Neutrophil (primary cell): ENCODE results near the gene PTPRCAP.

Source experiments
- H3K27ac ChIP-seq: fragments of 200-600 bp; sonication (generic); 2 replicates; pipeline ENCODE4 v1.5.1; 2016; ENCODE audit warnings: mild to moderate bottlenecking, moderate library complexity
- H3K27me3 ChIP-seq: fragments of 200-600 bp; sonication (generic); 2 replicates; pipeline ENCODE4 v1.6.0; 2016; ENCODE audit warnings: mild to moderate bottlenecking
- H3K36me3 ChIP-seq: fragments of 200-600 bp; sonication (generic); 2 replicates; pipeline ENCODE4 v1.5.1; 2017
- H3K4me1 ChIP-seq, 2 experiments: fragments of 200-600 bp in 1 of 2; sonication (generic) in 1 of 2; 1 replicate in 1 of 2; 2 replicates in 1 of 2; pipeline versions ENCODE4 v1.5.1 to v1.6.1; 2013 to 2016; ENCODE audit warnings: low read depth in 1 of 2, low read length in 1 of 2, mild to moderate bottlenecking in 1 of 2, moderate library complexity in 1 of 2; ENCODE audit not compliant: control insufficient read depth in 1 of 2, insufficient read depth in 1 of 2
- H3K4me3 ChIP-seq, 2 experiments: fragments of 200-600 bp in 1 of 2; sonication (generic) in 1 of 2; 1 replicate in 1 of 2; 2 replicates in 1 of 2; pipeline ENCODE4 v1.5.1; 2013 to 2016; ENCODE audit warnings: low read depth in 1 of 2, low read length in 1 of 2, mild to moderate bottlenecking in 1 of 2, moderate library complexity in 1 of 2
- H3K9me3 ChIP-seq: fragments of 200-600 bp; sonication (generic); 2 replicates; pipeline ENCODE4 v1.5.1; 2016
- CTCF ChIP-seq: fragments of 200-600 bp; sonication (generic); IDR thresholded peaks from 2 replicates; pipeline ENCODE4 v1.5.1; 2016; ENCODE audit warnings: antibody characterized with exemption

Gene PTPRCAP

GRCh38 chr11:67435031-67435726, 2.3 kb downstream of the PTPRCAP start:
- no peaks in the 10 kb centered on the region for H3K9me3 ChIP-seq
- TF ChIP-seq CTCF = no peak
- H3K4me3 ChIP-seq = no peak overlapping the region
- no peaks in the 10 kb centered on the region for H3K27me3 ChIP-seq
- peaks cover 14% of the 10 kb centered on the region in 2 experiments for H3K4me1 ChIP-seq
- H3K27ac ChIP-seq = no peak overlapping the region
- H3K36me3 ChIP-seq = peaks cover 81% of the 10 kb centered on the region

DNA sequence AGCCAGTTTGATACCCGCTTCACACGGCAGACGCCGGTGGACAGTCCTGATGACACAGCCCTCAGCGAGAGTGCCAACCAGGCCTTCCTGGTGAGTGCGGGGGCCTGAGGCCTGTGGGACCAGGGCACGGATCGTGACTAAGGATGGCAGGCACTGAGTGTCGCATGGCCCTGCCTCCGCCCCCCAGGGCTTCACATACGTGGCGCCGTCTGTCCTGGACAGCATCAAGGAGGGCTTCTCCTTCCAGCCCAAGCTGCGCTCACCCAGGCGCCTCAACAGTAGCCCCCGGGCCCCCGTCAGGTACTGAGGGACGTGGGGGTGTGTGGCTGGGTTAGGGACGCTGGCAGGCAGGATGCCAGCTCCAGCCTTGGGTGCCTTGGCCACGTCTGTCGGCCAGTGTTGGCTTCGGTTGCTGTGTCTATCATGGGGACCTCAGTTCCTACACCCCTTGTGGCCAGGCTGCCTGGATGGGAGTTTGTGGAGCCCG, 3.0 kb downstream of the PTPRCAP start:
- no peaks in the 10 kb centered on the region for H3K9me3 ChIP-seq
- no peak for TF ChIP-seq CTCF
- H3K36me3 ChIP-seq = peaks cover 83% of the 10 kb centered on the region
- H3K27ac ChIP-seq = no peak overlapping the region
- no peak overlapping the region for H3K4me3 ChIP-seq
- no peaks in the 10 kb centered on the region for H3K27me3 ChIP-seq
- H3K4me1 ChIP-seq = peaks cover 16 to 20% of the 10 kb centered on the region in 2 experiments

DNA sequence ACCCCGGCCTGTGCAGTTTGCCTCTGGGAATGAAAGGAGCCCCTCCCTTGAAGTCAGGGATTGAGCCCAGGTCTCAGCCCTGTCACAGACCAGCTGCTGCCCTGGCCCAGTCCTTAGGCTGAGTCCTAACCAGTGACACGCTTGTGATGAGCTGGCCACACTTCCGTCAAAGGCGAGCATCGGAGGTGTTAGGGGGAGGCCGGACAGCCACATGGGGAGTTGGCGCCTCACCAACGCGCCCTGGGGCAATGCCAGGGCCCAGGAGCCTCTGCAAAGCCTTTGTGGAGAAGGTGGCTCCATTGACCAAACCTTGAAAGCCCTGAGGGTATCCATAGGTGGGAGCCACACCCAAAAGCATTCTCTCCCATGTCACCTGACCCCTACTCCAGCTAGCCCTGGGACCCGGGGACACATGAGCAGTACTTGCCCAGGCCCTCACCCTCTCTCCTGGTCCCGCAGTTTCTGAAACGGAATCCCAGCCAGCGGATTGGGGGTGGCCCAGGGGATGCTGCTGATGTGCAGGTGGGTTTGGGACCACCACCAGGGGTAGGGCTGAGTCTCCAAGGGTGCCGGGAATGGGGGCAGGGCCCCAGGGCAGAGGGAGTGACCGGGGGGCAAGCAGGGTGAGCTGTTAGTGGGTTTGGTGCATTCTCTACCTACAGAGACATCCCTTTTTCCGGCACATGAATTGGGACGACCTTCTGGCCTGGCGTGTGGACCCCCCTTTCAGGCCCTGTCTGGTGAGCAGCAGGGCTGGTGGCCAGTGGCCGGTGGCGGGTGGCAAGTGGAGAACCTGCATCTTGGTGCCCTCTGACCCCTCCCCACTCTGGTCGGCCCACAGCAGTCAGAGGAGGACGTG, 3.7 kb downstream of the PTPRCAP start:
- no peak overlapping the region for H3K27ac ChIP-seq
- H3K4me1 ChIP-seq = peaks cover 23 to 27% of the 10 kb centered on the region in 2 experiments
- H3K36me3 ChIP-seq = peaks cover 80% of the 10 kb centered on the region
- H3K27me3 ChIP-seq = no peaks in the 10 kb centered on the region
- H3K9me3 ChIP-seq = no peaks in the 10 kb centered on the region
- H3K4me3 ChIP-seq = no peak overlapping the region
- TF ChIP-seq CTCF = no peak

- Histone ChIP-seq H3K27me3 (no peaks in the 10 kb centered on the region), H3K4me3 (no peak overlapping the region), H3K4me1 (peaks cover 28 to 32% of the 10 kb centered on the region in 2 experiments), H3K9me3 (no peaks in the 10 kb centered on the region), H3K27ac (no peak overlapping the region), H3K36me3 (peaks cover 70% of the 10 kb centered on the region)
- TF ChIP-seq CTCF = no peak
Observed at GRCh38 chr11:67432655-67433349, 4.7 kb downstream of the PTPRCAP start.

- Histone ChIP-seq H3K27me3 (no peaks in the 10 kb centered on the region), H3K4me1 (peaks cover 24 to 31% of the 10 kb centered on the region in 2 experiments), H3K4me3 (no peak overlapping the region), H3K36me3 (peaks cover 67% of the 10 kb centered on the region), H3K9me3 (no peaks in the 10 kb centered on the region), H3K27ac (no peak overlapping the region)
- no peak for TF ChIP-seq CTCF
Observed at GRCh38 chr11:67431346-67432249, 5.9 kb downstream of the PTPRCAP start.
